OCI-LY7 (cell line): ENCODE measurements around the gene SLC6A6. TPM values are rescaled to one million over a fixed set of nuclear protein-coding genes. Genes with fewer than 3 reads are reported as not detected.

Experiments
- BruUV-seq: library from RNA; stranded (reverse); fragments of 400-500 nt; replicated peaks from 2 replicates; lab custom pipeline; 2021; lab: Mats Ljungman, UMichigan
- CTCF ChIA-PET: fragments of 300-600 bp; sonication (Branson Sonifier 250); formaldehyde crosslinking; loops from one replicate; lab custom pipeline; 2022; ENCODE audit warnings: antibody characterized with exemption; ENCODE audit not compliant: unreplicated experiment; lab: Charles Lee
- POLR2A ChIA-PET: fragments of 300-600 bp; sonication (Branson Sonifier 250); formaldehyde crosslinking; loops from one replicate; lab custom pipeline; 2022; ENCODE audit warnings: antibody characterized with exemption; lab: Charles Lee
- DNase-seq: peaks from one replicate; pipeline ENCODE4 v3.0.0-alpha.2; 2015; ENCODE audit warnings: low spot score
- H2AFZ ChIP-seq: fragments of 200-600 bp; sonication (generic), shearing (Covaris generic); 2 replicates; pipeline ENCODE4 v1.6.1; 2014; ENCODE audit warnings: mild to moderate bottlenecking, antibody characterized with exemption, low read length, moderate library complexity
- H3K27ac ChIP-seq: fragments of 200-600 bp; sonication (generic); 2 replicates; pipeline ENCODE4 v1.5.1; 2014; ENCODE audit warnings: mixed run types, low read depth, mild to moderate bottlenecking, moderate library complexity, low read length, inconsistent platforms; ENCODE audit not compliant: poor library complexity, severe bottlenecking
- H3K36me3 ChIP-seq: fragments of 200-600 bp; sonication (generic); 2 replicates; pipeline ENCODE4 v1.6.1; 2014; ENCODE audit warnings: mild to moderate bottlenecking, antibody characterized with exemption, low read length, moderate library complexity, mixed read lengths; ENCODE audit not compliant: insufficient read depth
- H3K4me1 ChIP-seq: fragments of 200-600 bp; sonication (generic); 2 replicates; pipeline ENCODE4 v1.5.1; 2014; ENCODE audit warnings: mild to moderate bottlenecking, low read length; ENCODE audit not compliant: insufficient read depth, poor library complexity, severe bottlenecking
- H3K4me2 ChIP-seq: fragments of 200-600 bp; sonication (generic); 2 replicates; pipeline ENCODE4 v1.6.1; 2014; ENCODE audit warnings: mild to moderate bottlenecking, low read length
- H3K4me3 ChIP-seq: fragments of 200-600 bp; sonication (generic); 2 replicates; pipeline ENCODE4 v1.5.1; 2014; ENCODE audit warnings: mild to moderate bottlenecking, low read depth, low read length; ENCODE audit not compliant: poor library complexity, severe bottlenecking
- H3K79me2 ChIP-seq: fragments of 200-600 bp; sonication (generic); 2 replicates; pipeline ENCODE4 v1.6.1; 2016; ENCODE audit warnings: low read depth, mild to moderate bottlenecking, low read length, moderate library complexity, mixed read lengths; ENCODE audit not compliant: insufficient read depth
- H3K9me2 ChIP-seq: fragments of 200-600 bp; sonication (generic); 2 replicates; pipeline ENCODE4 v1.6.1; 2016; ENCODE audit warnings: mild to moderate bottlenecking, low read length, mixed read lengths; ENCODE audit not compliant: insufficient read depth
- H3K9me3 ChIP-seq: fragments of 200-600 bp; sonication (generic); 2 replicates; pipeline ENCODE4 v1.6.1; 2014; ENCODE audit warnings: mild to moderate bottlenecking, mixed run types, low read length, mixed read lengths
- H4K20me1 ChIP-seq: fragments of 200-600 bp; sonication (generic); 2 replicates; pipeline ENCODE4 v1.6.1; 2014; ENCODE audit warnings: mild to moderate bottlenecking, antibody characterized with exemption, low read length, moderate library complexity, mixed read lengths; ENCODE audit not compliant: insufficient read depth
- CTCF ChIP-seq: fragments of 200-600 bp; sonication (generic); conservative IDR thresholded peaks from 2 replicates; pipeline ENCODE4 v1.5.1; 2014; ENCODE audit warnings: mild to moderate bottlenecking, antibody characterized with exemption, low read length, moderate library complexity, mixed read lengths
- EZH2phosphoT487 ChIP-seq: fragments of 200-600 bp; sonication (generic); IDR thresholded peaks from 2 replicates; pipeline ENCODE4 v1.6.1; 2018; ENCODE audit warnings: low read depth, borderline replicate concordance, mild to moderate bottlenecking, mixed run types, antibody characterized with exemption, low read length, moderate library complexity, mixed read lengths
- intact Hi-C: fragments of 100-400 bp; cut with micrococcal nuclease; formaldehyde crosslinking; loops from one replicate; pipeline ENCODE4 v1.10.0; 2022; ENCODE audit not compliant: unreplicated experiment
- total RNA-seq, 2 experiments: library from RNA; depleted of rRNA in 1 of 2; stranded (reverse); fragments of >200 nt in 1 of 2; shearing (Covaris generic) in 1 of 2; gene quantifications; 2 replicates each; pipeline ENCODE4 v1.2.3, GENCODE V29; 2014 to 2022

Gene SLC6A6
- total RNA-seq, 2 experiments from 2014 or later = 43.0 to 51.8 TPM

- Histone ChIP-seq H3K4me1 (no peaks in the 10 kb centered on the region), H3K36me3 (no peaks in the 10 kb centered on the region), H3K9me3 (no peaks in the 10 kb centered on the region), H3K9me2 (no peaks in the 10 kb centered on the region), H3K79me2 (no peaks in the 10 kb centered on the region), H3K27ac (no peak overlapping the region), H3K4me3 (no peak overlapping the region), H3K4me2 (no peak overlapping the region), H2AFZ (no peak overlapping the region), H4K20me1 (no peaks in the 10 kb centered on the region)
- TF ChIP-seq EZH2phosphoT487 (no peak), CTCF (no peak)
- no TSS peak for BruUV-seq
- ChIA-PET POLR2A (interaction anchor here (1.2 kb wide), 1 partner anchor 69 kb away, joined by 3 read pairs; no protein-coding TSS in a partner anchor), CTCF (no interaction called here)
- DNase-seq = no peak
- intact Hi-C loops = loop anchor here (10.0 kb wide), 1 partner anchor 282 kb away; no protein-coding TSS in a partner anchor
These were observed 100.8 kb downstream of the SLC6A6 start for GRCh38 chr3:14503033-14503705.

GRCh38 chr3:14503706-14504065 lies 101.3 kb downstream of the SLC6A6 start:
- Histone ChIP-seq H2AFZ (no peak overlapping the region), H3K4me3 (no peak overlapping the region), H3K79me2 (no peaks in the 10 kb centered on the region), H4K20me1 (no peaks in the 10 kb centered on the region), H3K4me2 (no peak overlapping the region), H3K9me3 (no peaks in the 10 kb centered on the region), H3K36me3 (no peaks in the 10 kb centered on the region), H3K27ac (no peak overlapping the region), H3K4me1 (no peaks in the 10 kb centered on the region), H3K9me2 (no peaks in the 10 kb centered on the region)
- no peak for DNase-seq
- POLR2A ChIA-PET = interaction anchor here (1.2 kb wide), 1 partner anchor 70 kb away, joined by 3 read pairs; no protein-coding TSS in a partner anchor
- no TSS peak for BruUV-seq
- TF ChIP-seq CTCF (no peak), EZH2phosphoT487 (no peak)
- intact Hi-C loops = loop anchor here (10.0 kb wide), 1 partner anchor 281 kb away; no protein-coding TSS in a partner anchor
- CTCF ChIA-PET = no interaction called here
